Skin epidermis (tissue), 12 donors: ENCODE data around the gene PRDM16.

Source experiments
- H3K27ac ChIP-seq, 21 experiments: fragments of 200-600 bp; sonication (generic) in 11 of 21; one replicate each; pipeline ENCODE4 v1.5.0; 2020; ENCODE audit warnings: mild to moderate bottlenecking in 3 of 21, inconsistent platforms in 2 of 21, moderate library complexity in 2 of 21
- H3K4me3 ChIP-seq, 7 experiments: fragments of 200-600 bp; sonication (generic) in 2 of 7; one replicate each; pipeline ENCODE4 v1.5.0; 2020; ENCODE audit warnings: inconsistent platforms in 2 of 7, mild to moderate bottlenecking in 2 of 7, moderate library complexity in 1 of 7

PRDM16 gene

DNA sequence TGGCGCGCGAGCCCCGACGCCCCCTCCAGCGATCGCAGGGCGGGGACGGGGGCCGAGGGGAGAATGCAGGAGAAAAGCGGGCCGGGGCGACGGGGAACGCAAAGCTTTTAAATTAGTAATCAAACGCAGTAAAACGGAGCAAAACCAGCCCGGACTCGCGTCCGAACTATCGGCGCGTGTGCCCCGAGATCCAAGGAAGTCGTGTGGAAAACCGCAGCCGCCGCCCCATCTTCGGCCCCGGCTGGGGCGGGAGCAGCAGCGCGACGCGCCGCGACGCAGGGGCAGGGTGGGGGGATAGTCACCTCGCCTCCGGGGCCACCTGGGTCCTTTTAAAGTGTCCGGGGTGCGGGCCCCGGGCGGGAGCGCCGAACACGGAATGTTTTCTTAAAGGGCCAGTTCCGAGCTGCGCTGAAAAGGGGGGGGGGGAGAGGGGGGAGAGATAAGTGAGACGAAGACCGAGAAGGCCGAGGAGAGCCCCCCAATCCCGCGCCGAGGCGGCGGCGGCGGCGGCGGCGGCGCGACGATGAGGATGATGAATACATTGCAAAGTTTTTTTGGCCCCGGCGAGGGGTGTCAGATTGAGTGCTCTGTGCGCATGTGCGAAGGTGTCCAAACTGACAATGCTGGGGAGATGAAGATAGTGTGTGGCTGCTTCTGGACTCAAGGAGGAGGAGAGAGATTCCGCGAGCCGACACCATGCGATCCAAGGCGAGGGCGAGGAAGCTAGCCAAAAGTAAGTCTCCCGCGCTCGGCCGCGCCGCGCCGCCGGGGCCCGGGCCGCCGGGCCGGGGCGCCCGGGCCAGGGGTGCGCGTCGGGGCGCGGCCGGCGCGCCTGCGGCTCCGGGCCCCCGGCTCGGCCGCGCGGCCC lies at the start of gene PRDM16:
TSS of gene PRDM16 (plus strand) at position 640 of the 868 bp plus-strand sequence. CDS start at position 697, 57 bp downstream.
- peak within 1 kb of the TSS in 6 of 21 experiments; percentile 20 to 82 (median 54) for H3K27ac ChIP-seq

DNA sequence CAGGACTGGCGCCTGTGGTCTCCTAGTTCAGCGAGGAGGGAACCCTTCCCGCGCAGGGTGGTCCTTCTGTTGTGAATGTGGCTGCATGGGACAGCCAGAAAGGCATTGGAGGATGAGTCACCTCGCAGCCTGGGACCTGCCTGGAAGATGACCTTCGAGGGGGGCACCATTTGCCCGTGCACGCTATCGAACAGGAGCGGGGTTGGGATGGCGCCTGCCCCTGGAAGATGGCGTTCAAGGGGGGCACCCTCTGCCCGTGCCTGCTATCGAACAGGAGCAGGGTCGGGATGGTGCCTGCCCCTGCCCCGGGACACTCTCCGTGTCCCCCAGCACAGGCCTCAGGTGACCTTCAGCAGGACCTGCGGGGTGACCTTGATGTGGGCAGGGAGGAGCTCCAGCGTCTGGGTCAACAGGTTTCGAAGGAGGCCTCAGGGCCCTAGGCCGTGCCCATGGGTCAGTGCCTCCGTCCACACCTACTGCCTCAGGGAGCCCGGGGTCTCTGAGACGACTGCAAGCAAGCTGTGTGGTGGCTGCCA lies 49.4 kb upstream of the PRDM16 start:
- Histone ChIP-seq H3K27ac (no peak overlapping the region), H3K4me3 (no peak overlapping the region)

More for the DNA sequence above, at the start of gene PRDM16:
- H3K4me3 ChIP-seq: peak within 1 kb of the TSS; percentile 39 to 62 (median 48)

GRCh38 chr1:3020263-3020909 lies 48.6 kb upstream of the PRDM16 start:
- Histone ChIP-seq H3K4me3 (no peak overlapping the region), H3K27ac (no peak overlapping the region)

- Histone ChIP-seq H3K27ac (no peak within 1 kb of the TSS), H3K4me3 (no peak within 1 kb of the TSS)
These were observed 47.8 kb upstream of the PRDM16 start, which contains the start of gene ACTRT2 for GRCh38 chr1:3021233-3021671. ACTRT2 (plus strand) TSS chr1:3021467; CDS start chr1:3021687, 220 bp downstream.

GRCh38 chr1:3021801-3022401 lies 47.1 kb upstream of the PRDM16 start:
- Histone ChIP-seq H3K27ac (no peak overlapping the region), H3K4me3 (no peak overlapping the region)

DNA sequence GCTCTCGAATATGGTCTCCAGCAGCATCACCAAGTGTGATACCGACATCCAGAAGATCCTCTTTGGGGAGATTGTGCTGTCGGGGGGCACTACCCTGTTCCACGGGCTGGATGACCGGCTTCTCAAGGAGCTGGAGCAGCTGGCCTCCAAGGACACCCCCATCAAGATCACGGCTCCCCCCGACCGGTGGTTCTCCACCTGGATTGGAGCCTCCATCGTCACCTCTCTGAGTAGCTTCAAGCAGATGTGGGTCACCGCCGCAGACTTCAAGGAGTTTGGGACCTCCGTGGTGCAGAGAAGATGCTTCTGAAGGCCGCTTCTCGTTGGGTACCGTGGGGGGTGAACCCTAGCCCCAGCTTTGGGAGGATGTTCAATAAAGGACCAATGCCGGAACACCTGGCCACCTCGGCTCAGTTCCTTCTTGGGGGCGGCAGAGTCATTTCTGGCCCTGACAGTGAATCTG lies 46.5 kb upstream of the PRDM16 start:
- Histone ChIP-seq H3K27ac (no peak overlapping the region), H3K4me3 (no peak overlapping the region)

- H3K4me3 ChIP-seq: no peak overlapping the region
- no peak overlapping the region for H3K27ac ChIP-seq
These were observed 46.0 kb upstream of the PRDM16 start for GRCh38 chr1:3022976-3023375.

DNA sequence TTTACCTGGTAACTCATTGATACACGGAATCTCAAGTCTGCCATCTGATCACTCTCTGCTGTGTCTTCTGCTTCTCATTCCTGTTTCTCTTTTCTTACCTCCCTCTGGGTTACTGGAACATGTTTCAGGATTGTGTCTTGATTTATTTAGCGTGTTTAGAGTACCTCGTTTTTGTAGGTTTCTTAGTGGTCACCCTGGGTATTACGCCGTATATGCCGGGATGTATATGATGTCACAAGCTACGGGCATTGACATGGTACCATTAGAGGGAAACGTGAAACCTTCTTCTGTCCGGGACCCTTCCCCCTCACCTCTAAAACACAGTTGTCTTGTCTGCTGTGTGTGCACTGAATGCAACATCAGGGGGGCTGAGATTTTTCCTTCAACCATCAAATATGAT lies 45.0 kb upstream of the PRDM16 start:
- no peak overlapping the region for H3K27ac ChIP-seq

GRCh38 chr1:3024588-3024987 lies 44.4 kb upstream of the PRDM16 start:
- no peak overlapping the region for H3K27ac ChIP-seq
- H3K4me3 ChIP-seq: no peak overlapping the region

More for the DNA sequence above, 45.0 kb upstream of the PRDM16 start:
- H3K4me3 ChIP-seq: no peak overlapping the region

- Histone ChIP-seq H3K27ac (no peak overlapping the region), H3K4me3 (no peak overlapping the region)
These were observed 42.9 kb upstream of the PRDM16 start for GRCh38 chr1:3026124-3026523.

GRCh38 chr1:3026581-3027391 lies 42.2 kb upstream of the PRDM16 start:
- Histone ChIP-seq H3K27ac (no peak overlapping the region), H3K4me3 (no peak overlapping the region)

DNA sequence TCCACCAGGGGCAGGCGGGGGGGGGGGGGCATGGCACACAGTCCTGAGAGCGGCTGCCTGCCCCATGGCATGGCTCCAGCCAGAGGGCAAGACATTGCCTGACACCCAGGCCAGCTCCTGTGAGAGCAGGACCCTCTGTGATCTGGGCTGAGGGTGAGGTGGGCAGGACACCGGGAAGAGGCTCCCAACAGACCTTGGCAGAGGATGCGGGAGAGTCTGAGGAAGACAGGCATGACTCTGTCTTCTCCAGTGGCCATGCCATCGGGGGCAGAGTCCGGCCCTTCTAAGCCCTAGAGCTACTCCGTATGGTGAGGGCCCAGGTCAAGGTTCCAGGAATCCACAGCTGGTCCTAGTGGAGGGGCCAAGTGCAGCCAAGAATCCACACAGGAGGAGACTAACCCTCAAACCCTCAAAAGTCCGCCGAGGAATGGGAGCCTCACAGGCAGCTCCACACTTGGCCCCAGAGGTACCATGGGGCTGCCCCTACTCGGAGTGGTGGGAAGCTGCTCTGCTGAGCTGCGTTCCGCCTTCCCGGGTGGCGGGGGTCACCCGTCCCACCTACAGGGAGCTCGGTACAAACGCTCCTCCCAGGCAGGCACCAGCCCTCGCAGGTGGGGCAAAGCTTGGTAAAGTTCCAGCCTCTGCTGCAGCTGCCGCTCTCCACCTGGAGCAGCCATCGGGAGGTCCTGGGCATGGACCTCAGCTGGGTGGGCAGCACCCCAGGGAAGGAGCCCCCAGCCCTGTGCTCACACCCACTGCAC lies 41.2 kb upstream of the PRDM16 start:
- H3K4me3 ChIP-seq: no peak overlapping the region
- no peak overlapping the region for H3K27ac ChIP-seq

DNA sequence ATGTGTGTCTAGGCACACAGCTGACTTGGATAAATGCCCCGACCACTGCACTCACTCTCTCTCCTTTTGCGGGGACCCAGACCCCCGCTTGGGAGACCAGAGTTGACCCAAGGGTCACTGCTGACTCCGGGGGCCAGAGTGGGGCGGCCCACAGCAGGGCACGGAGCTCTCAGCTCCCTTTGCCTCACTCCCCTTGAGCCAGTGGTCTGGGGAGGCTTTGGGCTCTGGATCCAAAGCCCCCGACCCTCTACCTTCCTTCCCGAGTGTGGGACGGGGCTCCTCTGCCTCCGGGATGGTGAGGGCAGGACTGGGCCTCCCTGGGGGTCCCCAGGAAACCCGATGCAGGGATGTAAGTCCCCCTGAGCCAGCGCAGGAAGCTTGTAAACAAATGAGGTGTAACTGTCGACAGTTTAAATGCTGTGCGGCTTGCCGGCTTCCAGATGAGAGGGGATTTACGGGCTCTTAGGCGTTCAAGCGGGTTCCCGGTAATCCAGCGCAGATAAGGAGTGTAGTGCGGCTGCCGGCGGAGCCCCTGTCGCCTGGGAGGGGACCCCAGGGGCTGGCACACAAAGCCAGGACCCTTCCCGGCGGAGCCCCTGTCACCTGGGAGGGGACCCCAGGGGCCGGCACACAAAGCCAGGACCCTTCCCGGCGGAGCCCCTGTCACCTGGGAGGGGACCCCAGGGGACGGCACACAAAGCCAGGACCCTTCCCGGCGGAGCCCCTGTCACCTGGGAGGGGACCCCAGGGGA lies 40.3 kb upstream of the PRDM16 start:
- H3K27ac ChIP-seq: no peak overlapping the region
- H3K4me3 ChIP-seq: no peak overlapping the region

GRCh38 chr1:3029481-3029961 lies 39.5 kb upstream of the PRDM16 start:
- H3K4me3 ChIP-seq: no peak overlapping the region
- no peak overlapping the region for H3K27ac ChIP-seq

GRCh38 chr1:3029991-3030662 lies 38.9 kb upstream of the PRDM16 start:
- H3K4me3 ChIP-seq: no peak overlapping the region
- H3K27ac ChIP-seq: no peak overlapping the region

DNA sequence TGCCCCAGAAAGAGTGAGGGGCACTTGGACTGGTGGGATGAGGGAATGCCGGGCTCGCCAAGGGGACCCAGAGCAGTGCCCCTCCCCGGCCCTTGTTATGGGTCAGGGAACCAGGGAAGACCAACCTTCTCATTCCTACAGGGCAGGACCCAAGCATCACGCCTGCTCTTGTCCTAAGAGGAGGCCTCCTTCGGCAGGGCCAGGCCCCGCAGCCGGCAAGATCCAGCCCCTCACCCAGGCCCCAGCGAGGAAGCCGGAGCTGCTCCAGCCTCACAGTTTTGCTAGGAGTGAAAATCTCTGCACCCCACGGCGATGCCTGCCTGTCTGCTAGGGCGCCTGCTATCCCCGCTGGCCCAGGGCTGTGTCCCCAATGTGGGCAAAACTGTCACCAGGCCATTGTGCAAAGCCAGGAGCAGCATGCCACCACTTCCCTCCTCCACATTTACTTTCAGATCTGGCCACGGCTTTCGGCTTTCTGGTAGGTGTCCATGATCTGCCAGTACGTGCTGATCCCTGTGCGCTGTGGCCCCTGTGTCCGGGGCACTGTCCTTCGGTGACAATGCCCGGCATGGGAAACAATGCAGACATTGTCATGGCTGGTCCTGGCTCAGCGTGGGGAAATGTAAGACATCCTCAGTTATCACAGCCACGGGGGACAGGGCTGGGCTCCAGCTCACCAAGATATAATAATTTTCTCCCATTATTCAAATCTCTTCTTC lies 38.2 kb upstream of the PRDM16 start:
- H3K4me3 ChIP-seq: no peak overlapping the region
- no peak overlapping the region for H3K27ac ChIP-seq
